ENCODE data around the gene SELENOK. TPM values are rescaled to one million over a fixed set of nuclear protein-coding genes. Genes with fewer than 3 reads are reported as not detected.

Gene SELENOK
- total RNA-seq, 2 donors from 2014 or later = 14.5 to 36.1 TPM

DNA sequence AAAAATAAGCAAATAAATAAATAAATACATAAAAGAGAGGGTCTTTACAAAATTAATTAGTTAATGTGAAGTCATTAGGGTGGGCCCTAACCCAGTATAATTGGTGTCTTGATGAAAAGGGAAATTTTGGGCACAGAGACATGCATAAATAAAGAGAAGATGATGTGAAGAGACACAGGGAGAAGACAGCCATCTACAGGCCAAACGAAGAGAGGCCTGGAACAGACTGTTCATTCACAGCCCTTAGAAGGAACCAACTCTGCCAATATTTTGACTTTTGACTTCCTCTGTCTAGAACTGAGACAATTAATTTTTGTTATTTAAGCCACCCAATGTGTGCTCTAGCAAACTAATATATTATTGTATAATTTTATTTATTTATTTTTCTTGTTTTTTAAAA, 29.6 kb upstream of the SELENOK start:
- intact Hi-C loops (cut with DNase I) = no loop called here
- TF ChIP-seq POLR2A (IDR thresholded peaks at IDR 0.05) = no peak
- TF ChIP-seq, protein P1, sequence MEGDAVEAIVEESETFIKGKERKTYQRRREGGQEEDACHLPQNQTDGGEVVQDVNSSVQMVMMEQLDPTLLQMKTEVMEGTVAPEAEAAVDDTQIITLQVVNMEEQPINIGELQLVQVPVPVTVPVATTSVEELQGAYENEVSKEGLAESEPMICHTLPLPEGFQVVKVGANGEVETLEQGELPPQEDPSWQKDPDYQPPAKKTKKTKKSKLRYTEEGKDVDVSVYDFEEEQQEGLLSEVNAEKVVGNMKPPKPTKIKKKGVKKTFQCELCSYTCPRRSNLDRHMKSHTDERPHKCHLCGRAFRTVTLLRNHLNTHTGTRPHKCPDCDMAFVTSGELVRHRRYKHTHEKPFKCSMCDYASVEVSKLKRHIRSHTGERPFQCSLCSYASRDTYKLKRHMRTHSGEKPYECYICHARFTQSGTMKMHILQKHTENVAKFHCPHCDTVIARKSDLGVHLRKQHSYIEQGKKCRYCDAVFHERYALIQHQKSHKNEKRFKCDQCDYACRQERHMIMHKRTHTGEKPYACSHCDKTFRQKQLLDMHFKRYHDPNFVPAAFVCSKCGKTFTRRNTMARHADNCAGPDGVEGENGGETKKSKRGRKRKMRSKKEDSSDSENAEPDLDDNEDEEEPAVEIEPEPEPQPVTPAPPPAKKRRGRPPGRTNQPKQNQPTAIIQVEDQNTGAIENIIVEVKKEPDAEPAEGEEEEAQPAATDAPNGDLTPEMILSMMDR (IDR thresholded peaks at IDR 0.05) = peak in 2 of 7 experiments; percentile 14 to 16
- Histone ChIP-seq H3K36me3 (replicated peaks in 1 of 2; ENCODE audit: insufficient read depth in 1 of 2, low read depth in 2 of 2) (no peaks in the 10 kb centered on the region), H3K9me3 (no peaks in the 10 kb centered on the region), H3K4me1 (no peaks in the 10 kb centered on the region), H3K27ac (no peak overlapping the region), H3K27me3 (no peaks in the 10 kb centered on the region), H3K4me3 (no peak overlapping the region)
- ATAC-seq (no peak), DNase-seq (no peak)
- WGBS, 2 donors = 42 to 51% methylated on average over 1 of the region's 1 CpG

DNA sequence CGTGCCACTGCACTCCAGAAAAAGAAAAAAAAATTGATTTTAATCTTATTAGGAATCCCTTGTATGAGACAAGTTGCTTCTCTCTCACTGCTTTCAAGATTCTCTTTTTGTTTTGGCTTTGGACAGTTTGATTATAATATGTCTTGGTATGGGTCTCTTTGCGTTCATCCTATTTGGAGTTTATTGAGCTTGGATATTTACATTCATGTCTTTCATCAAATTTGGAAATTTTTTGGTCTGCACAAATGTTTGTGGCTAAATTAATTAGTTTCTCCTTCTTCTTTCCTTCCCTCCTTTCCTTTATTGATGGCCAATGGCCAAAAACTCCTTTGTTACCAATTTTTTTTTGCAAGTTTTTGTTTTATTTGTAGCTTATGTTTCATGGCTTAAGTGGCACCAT, 28.1 kb upstream of the SELENOK start:
- H3K4me1 ChIP-seq = no peaks in the 10 kb centered on the region
- no peaks in the 10 kb centered on the region for H3K27me3 ChIP-seq
- H3K36me3 ChIP-seq (replicated peaks in 1 of 2; ENCODE audit: insufficient read depth in 1 of 2, low read depth in 2 of 2) = no peaks in the 10 kb centered on the region
- TF ChIP-seq, protein P1 (IDR thresholded peaks at IDR 0.05) = no peak
- H3K9me3 ChIP-seq = no peaks in the 10 kb centered on the region
- H3K4me3 ChIP-seq = no peak overlapping the region
- no peak overlapping the region for H3K27ac ChIP-seq
- intact Hi-C loops (cut with DNase I) = no loop called here
- 90 to 91% methylated on average over 2 of the region's 2 CpGs for WGBS, 2 donors
- ATAC-seq (no peak), DNase-seq (no peak)

DNA sequence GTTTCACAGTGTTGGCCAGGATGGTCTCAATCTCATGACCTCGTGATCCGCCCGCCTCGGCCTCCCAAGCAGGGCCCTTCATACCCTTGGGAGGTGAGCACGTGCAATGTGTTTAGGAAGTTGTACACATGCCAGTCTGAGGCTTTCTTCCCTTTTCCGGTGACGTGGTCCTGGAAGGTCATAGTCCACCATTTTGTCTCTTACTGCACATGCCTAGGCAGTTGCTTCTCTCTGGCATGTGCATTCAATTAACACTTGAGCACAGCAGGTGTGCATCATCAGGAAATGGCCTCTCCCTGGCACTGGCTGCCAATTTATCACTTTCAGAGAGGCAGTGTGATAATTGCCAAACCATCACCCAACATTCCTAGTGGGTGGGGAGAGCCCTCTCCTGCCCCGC, 21.7 kb upstream of the SELENOK start:
- no peaks in the 10 kb centered on the region for H3K27me3 ChIP-seq
- no peak overlapping the region for H3K27ac ChIP-seq
- no peak overlapping the region for H3K4me3 ChIP-seq
- intact Hi-C loops (cut with DNase I) = no loop called here
- ATAC-seq = no peak
- DNase-seq = no peak
- TF ChIP-seq, protein P1 (IDR thresholded peaks at IDR 0.05) = no peak
- H3K36me3 ChIP-seq (replicated peaks in 1 of 2; ENCODE audit: insufficient read depth in 1 of 2, low read depth in 2 of 2) = no peaks in the 10 kb centered on the region
- no peaks in the 10 kb centered on the region for H3K9me3 ChIP-seq
- WGBS, 2 donors = 75 to 86% methylated on average over 8 of the region's 8 CpGs
- H3K4me1 ChIP-seq = no peaks in the 10 kb centered on the region

DNA sequence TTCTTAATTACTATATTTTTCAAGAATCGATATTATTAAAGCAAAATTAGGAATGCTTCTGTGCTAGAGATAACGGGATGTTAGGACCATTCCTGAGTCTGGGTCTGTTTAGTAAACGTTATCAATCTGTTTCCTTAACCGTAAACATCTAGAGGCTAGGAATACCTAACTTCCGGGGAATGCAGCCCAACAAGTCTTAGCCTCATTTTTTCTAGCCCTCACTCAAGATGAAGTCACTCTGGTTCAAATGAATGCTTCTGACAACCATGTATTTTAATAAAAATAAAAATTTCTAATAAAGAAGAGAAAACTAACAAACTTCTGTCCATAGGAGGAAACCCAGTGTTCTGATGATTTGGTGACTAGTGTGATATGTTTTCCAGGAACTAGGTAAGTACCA, 11.1 kb upstream of the SELENOK start:
- Histone ChIP-seq H3K27ac (no peak overlapping the region), H3K9me3 (no peaks in the 10 kb centered on the region), H3K4me3 (no peak overlapping the region), H3K4me1 (no peaks in the 10 kb centered on the region), H3K27me3 (no peaks in the 10 kb centered on the region), H3K36me3 (replicated peaks in 1 of 2; ENCODE audit: insufficient read depth in 1 of 2, low read depth in 2 of 2) (no peaks in the 10 kb centered on the region)
- DNase-seq (no peak), ATAC-seq (no peak)
- intact Hi-C loops (cut with DNase I) = no loop called here
- WGBS, 2 donors = 44 to 46% methylated on average over 5 of the region's 5 CpGs
- no peak for TF ChIP-seq POLR2A (IDR thresholded peaks at IDR 0.05)
- TF ChIP-seq, protein P1 (IDR thresholded peaks at IDR 0.05) = no peak

DNA sequence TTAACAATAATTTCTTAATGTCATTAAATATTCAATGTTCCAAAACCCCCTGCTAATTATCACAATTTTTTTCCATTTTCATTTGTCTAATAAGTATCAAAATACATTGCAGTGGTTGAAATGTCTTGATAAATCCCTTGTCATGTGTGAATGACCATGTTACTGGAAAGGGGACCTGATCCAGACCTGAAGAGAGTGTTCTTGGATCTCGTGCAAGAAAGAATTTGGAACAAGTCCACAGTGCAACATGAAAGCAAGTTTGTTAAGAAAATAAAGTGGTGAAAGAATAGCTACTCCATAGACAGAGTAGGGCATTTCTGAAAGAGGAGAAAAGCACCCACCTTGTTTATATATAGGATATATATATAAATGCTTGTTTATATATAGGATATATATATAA, 10.4 kb upstream of the SELENOK start:
- intact Hi-C loops (cut with DNase I) = no loop called here
- Histone ChIP-seq H3K27me3 (no peaks in the 10 kb centered on the region), H3K9me3 (no peaks in the 10 kb centered on the region), H3K36me3 (replicated peaks in 1 of 2; ENCODE audit: insufficient read depth in 1 of 2, low read depth in 2 of 2) (no peaks in the 10 kb centered on the region), H3K27ac (no peak overlapping the region), H3K4me1 (no peaks in the 10 kb centered on the region), H3K4me3 (no peak overlapping the region)
- 32 to 33% methylated on average over 1 of the region's 1 CpG for WGBS, 2 donors
- no peak for DNase-seq
- ATAC-seq = no peak
- TF ChIP-seq, protein P1 (IDR thresholded peaks at IDR 0.05) = no peak
- TF ChIP-seq POLR2A (IDR thresholded peaks at IDR 0.05) = no peak

Data from body of pancreas (tissue), 4 donors.